ENCODE results near the gene SRSF2.
"Not testable (repeated sequence)": the region's sequence is repeated elsewhere in the genome, so short reads cannot be mapped to it uniquely, and the experiment has no call there.

Gene SRSF2

GRCh38 chr17:76700617-76701470 lies 36.3 kb downstream of the SRSF2 start:
- no peaks in the 10 kb centered on the region for H3K36me3 ChIP-seq (ENCODE audit: low read length)
- no peaks in the 10 kb centered on the region for H3F3A ChIP-seq (ENCODE audit: insufficient read depth)
- H3K27ac ChIP-seq (ENCODE audit: low read depth, low read length), result no peak overlapping the region
- no peak overlapping the region for H3K4me2 ChIP-seq (ENCODE audit: low read depth, low read length, poor library complexity, severe bottlenecking)
- TF ChIP-seq EZH2phosphoT487 (conservative IDR thresholded peaks at IDR 0.05; ENCODE audit: low read length) (no peak), CTCF (IDR thresholded peaks at IDR 0.05; ENCODE audit: insufficient read depth, low read length, poor library complexity, severe bottlenecking) (no peak)
- no peaks in the 10 kb centered on the region for H3K27me3 ChIP-seq (ENCODE audit: low read length)
- H3K9me3 ChIP-seq (ENCODE audit: insufficient read depth, low read length), result no peaks in the 10 kb centered on the region
- H2AFZ ChIP-seq (ENCODE audit: low read depth, low read length, severe bottlenecking), result no peak overlapping the region
- no peaks in the 10 kb centered on the region for H4K20me1 ChIP-seq (ENCODE audit: low read depth, low read length)
- H3K9me2 ChIP-seq (replicated peaks; ENCODE audit: insufficient read depth, low read length), result no peaks in the 10 kb centered on the region
- no peaks in the 10 kb centered on the region for H3K79me2 ChIP-seq (ENCODE audit: insufficient read depth, low read length)
- H3K4me3 ChIP-seq (ENCODE audit: insufficient read depth, low read length, poor library complexity, severe bottlenecking), result no peak overlapping the region
- no peak overlapping the region for H3K9ac ChIP-seq (ENCODE audit: low read length)

GRCh38 chr17:76700270-76700616 lies 36.9 kb downstream of the SRSF2 start:
- Histone ChIP-seq H3K4me3 (ENCODE audit: insufficient read depth, low read length, poor library complexity, severe bottlenecking) (no peak overlapping the region), H3K9me2 (replicated peaks; ENCODE audit: insufficient read depth, low read length) (no peaks in the 10 kb centered on the region), H2AFZ (ENCODE audit: low read depth, low read length, severe bottlenecking) (no peak overlapping the region), H3K9ac (ENCODE audit: low read length) (no peak overlapping the region), H3K9me3 (ENCODE audit: insufficient read depth, low read length) (no peaks in the 10 kb centered on the region), H3F3A (ENCODE audit: insufficient read depth) (no peaks in the 10 kb centered on the region), H3K4me2 (ENCODE audit: low read depth, low read length, poor library complexity, severe bottlenecking) (no peak overlapping the region), H3K27ac (ENCODE audit: low read depth, low read length) (no peak overlapping the region), H3K36me3 (ENCODE audit: low read length) (no peaks in the 10 kb centered on the region), H4K20me1 (ENCODE audit: low read depth, low read length) (no peaks in the 10 kb centered on the region), H3K79me2 (ENCODE audit: insufficient read depth, low read length) (no peaks in the 10 kb centered on the region), H3K27me3 (ENCODE audit: low read length) (no peaks in the 10 kb centered on the region)
- TF ChIP-seq EZH2phosphoT487 (conservative IDR thresholded peaks at IDR 0.05; ENCODE audit: low read length) (no peak), CTCF (IDR thresholded peaks at IDR 0.05; ENCODE audit: insufficient read depth, low read length, poor library complexity, severe bottlenecking) (no peak)

- H2AFZ ChIP-seq (ENCODE audit: low read depth, low read length, severe bottlenecking); H3K4me2 ChIP-seq (ENCODE audit: low read depth, low read length, poor library complexity, severe bottlenecking); H3K9ac ChIP-seq (ENCODE audit: low read length); H3K27ac ChIP-seq (ENCODE audit: low read depth, low read length); H3F3A ChIP-seq (ENCODE audit: insufficient read depth); H3K9me2 ChIP-seq (replicated peaks; ENCODE audit: insufficient read depth, low read length); H3K27me3 ChIP-seq (ENCODE audit: low read length); H4K20me1 ChIP-seq (ENCODE audit: low read depth, low read length); H3K36me3 ChIP-seq (ENCODE audit: low read length); H3K79me2 ChIP-seq (ENCODE audit: insufficient read depth, low read length); H3K9me3 ChIP-seq (ENCODE audit: insufficient read depth, low read length); H3K4me3 ChIP-seq (ENCODE audit: insufficient read depth, low read length, poor library complexity, severe bottlenecking): not testable (repeated sequence)
Measured at GRCh38 chr17:76698466-76698977, 38.6 kb downstream of the SRSF2 start.

GRCh38 chr17:76697702-76698465 lies 39.2 kb downstream of the SRSF2 start:
- no peak overlapping the region for H3K27ac ChIP-seq (ENCODE audit: low read depth, low read length)
- no peak overlapping the region for H2AFZ ChIP-seq (ENCODE audit: low read depth, low read length, severe bottlenecking)
- TF ChIP-seq CTCF (IDR thresholded peaks at IDR 0.05; ENCODE audit: insufficient read depth, low read length, poor library complexity, severe bottlenecking) (no peak), EZH2phosphoT487 (conservative IDR thresholded peaks at IDR 0.05; ENCODE audit: low read length) (no peak)
- H3K27me3 ChIP-seq (ENCODE audit: low read length), result no peaks in the 10 kb centered on the region
- H3K9ac ChIP-seq (ENCODE audit: low read length), result no peak overlapping the region
- no peaks in the 10 kb centered on the region for H3K79me2 ChIP-seq (ENCODE audit: insufficient read depth, low read length)
- H3F3A ChIP-seq (ENCODE audit: insufficient read depth), result no peaks in the 10 kb centered on the region
- no peak overlapping the region for H3K4me3 ChIP-seq (ENCODE audit: insufficient read depth, low read length, poor library complexity, severe bottlenecking)
- H4K20me1 ChIP-seq (ENCODE audit: low read depth, low read length), result no peaks in the 10 kb centered on the region
- no peaks in the 10 kb centered on the region for H3K9me3 ChIP-seq (ENCODE audit: insufficient read depth, low read length)
- H3K36me3 ChIP-seq (ENCODE audit: low read length), result no peaks in the 10 kb centered on the region
- no peak overlapping the region for H3K4me2 ChIP-seq (ENCODE audit: low read depth, low read length, poor library complexity, severe bottlenecking)
- no peaks in the 10 kb centered on the region for H3K9me2 ChIP-seq (replicated peaks; ENCODE audit: insufficient read depth, low read length)
